HG03103 (cell line): Measurements from ENCODE around the gene SIRT5.

Experiments
- ATAC-seq: cut with Tn5 transposase; IDR thresholded peaks from one replicate; pipeline ENCODE4 v1.9.1; 2021; ENCODE audit warnings: low read depth; ENCODE audit not compliant: unreplicated experiment

The SIRT5 gene

GRCh38 chr6:13550656-13551055 is 23.7 kb upstream of the SIRT5 start:
- ATAC-seq = no peak

- ATAC-seq = no peak
Measured at GRCh38 chr6:13553646-13554045, 20.8 kb upstream of the SIRT5 start.

- ATAC-seq = no peak
Measured at GRCh38 chr6:13554929-13555333, 19.5 kb upstream of the SIRT5 start.

- no peak for ATAC-seq
Measured at GRCh38 chr6:13557841-13558240, 16.6 kb upstream of the SIRT5 start.

GRCh38 chr6:13558718-13559117 is 15.7 kb upstream of the SIRT5 start:
- no peak for ATAC-seq

GRCh38 chr6:13559251-13559650 is 15.2 kb upstream of the SIRT5 start:
- ATAC-seq = no peak

GRCh38 chr6:13559968-13560650 is 14.3 kb upstream of the SIRT5 start:
- no peak for ATAC-seq

GRCh38 chr6:13560651-13561044 is 13.8 kb upstream of the SIRT5 start:
- no peak for ATAC-seq

GRCh38 chr6:13561624-13562267 is 12.7 kb upstream of the SIRT5 start:
- no peak for ATAC-seq

- no peak for ATAC-seq
Measured at GRCh38 chr6:13563009-13563408, 11.4 kb upstream of the SIRT5 start.

GRCh38 chr6:13565921-13566320 is 8.5 kb upstream of the SIRT5 start:
- ATAC-seq = no peak

- ATAC-seq = no peak
Measured at GRCh38 chr6:13566500-13566899, 7.9 kb upstream of the SIRT5 start.

- no peak for ATAC-seq
Measured at GRCh38 chr6:13568970-13569369, 5.4 kb upstream of the SIRT5 start.

GRCh38 chr6:13572240-13572639 is 2.2 kb upstream of the SIRT5 start:
- no peak for ATAC-seq

- ATAC-seq = no peak
Measured at GRCh38 chr6:13572951-13573654, 1.3 kb upstream of the SIRT5 start.

GRCh38 chr6:13573669-13574110 is 711 bp upstream of the SIRT5 start:
- ATAC-seq = no peak

- ATAC-seq = peak; percentile 76
Measured at GRCh38 chr6:13574149-13574570, 241 bp upstream of the SIRT5 start.

GRCh38 chr6:13575377-13575775 is 975 bp downstream of the SIRT5 start:
- no peak for ATAC-seq

- no peak for ATAC-seq
Measured at GRCh38 chr6:13576017-13576416, 1.6 kb downstream of the SIRT5 start.

GRCh38 chr6:13577926-13578325 is 3.5 kb downstream of the SIRT5 start:
- ATAC-seq = no peak

- ATAC-seq = no peak
Measured at GRCh38 chr6:13579911-13580310, 5.5 kb downstream of the SIRT5 start.
